Esophagus squamous epithelium (tissue), 4 donors: Measurements from ENCODE around the gene FAHD2A.

Experiments used
- CTCF ChIP-seq, 6 experiments: fragments of 450-650 bp in 4 of 6; fragments of 200-600 bp in 2 of 6; sonication (generic) in 2 of 6; IDR thresholded peaks; one replicate each; pipeline ENCODE4 v1.5.1; 2016 to 2019; ENCODE audit warnings: antibody characterized with exemption in 6 of 6, mild to moderate bottlenecking in 4 of 6, moderate library complexity in 4 of 6
- POLR2A ChIP-seq, 4 donors: fragments of 450-650 bp; IDR thresholded peaks; one replicate each; pipeline ENCODE4 v1.6.1; 2017; ENCODE audit warnings: antibody characterized with exemption in 4 of 4, mild to moderate bottlenecking in 4 of 4, moderate library complexity in 3 of 4

- TF ChIP-seq CTCF (IDR thresholded peaks at IDR 0.05) (no peak), POLR2A (IDR thresholded peaks at IDR 0.05) (no peak)
These were observed 49.4 kb upstream of the FAHD2A start for GRCh38 chr2:95353055-95353575.
